GM18858 (cell line): ENCODE data around the gene ZNF727.
"Not testable (repeated sequence)": the region's sequence is repeated elsewhere in the genome, so short reads cannot be mapped to it uniquely, and the experiment has no call there.

Experiments
- ATAC-seq: cut with Tn5 transposase; IDR thresholded peaks from one replicate; pipeline ENCODE4 v1.9.1; 2021; ENCODE audit not compliant: unreplicated experiment

ZNF727 gene

DNA sequence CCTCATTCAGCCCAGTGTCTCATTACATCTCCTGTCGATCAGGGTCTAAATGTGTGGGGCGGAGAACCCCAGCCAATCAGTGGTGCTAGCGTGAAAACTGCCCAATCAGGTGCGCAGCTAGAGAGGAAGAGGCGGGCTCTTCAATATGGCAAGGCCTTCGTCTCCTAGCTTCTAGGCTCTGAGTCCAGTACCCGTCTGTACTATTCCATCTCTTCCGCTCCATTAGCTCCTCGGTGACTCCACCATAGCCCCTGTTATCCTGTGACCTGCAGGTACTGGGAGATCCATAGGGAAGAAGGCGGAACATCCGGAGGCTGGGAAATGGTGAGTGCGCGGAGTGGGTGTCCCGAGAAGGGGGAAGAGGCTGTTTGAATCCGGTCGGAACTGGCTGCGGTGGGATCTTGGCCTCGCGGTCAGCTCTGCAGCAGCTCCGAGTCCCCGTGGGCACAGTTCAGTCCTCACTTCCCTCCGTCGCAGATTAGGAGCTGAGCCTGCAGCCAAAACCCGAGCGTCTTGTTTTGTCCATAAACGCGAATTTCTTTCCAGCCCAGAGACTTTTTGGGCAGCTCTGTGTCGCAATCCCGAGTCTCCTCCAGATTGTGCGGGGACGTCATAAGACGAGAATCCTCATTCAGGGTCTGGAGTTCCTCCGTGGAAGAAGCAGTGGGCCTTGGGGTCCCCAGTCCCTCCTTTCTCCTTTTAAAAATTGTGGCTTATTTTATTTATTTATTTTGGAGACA is at the start of gene ZNF727:
ZNF727 (plus strand) TSS at position 134 of the 740 bp plus-strand sequence; CDS start at position 322, 188 bp downstream.
- no peak for ATAC-seq

DNA sequence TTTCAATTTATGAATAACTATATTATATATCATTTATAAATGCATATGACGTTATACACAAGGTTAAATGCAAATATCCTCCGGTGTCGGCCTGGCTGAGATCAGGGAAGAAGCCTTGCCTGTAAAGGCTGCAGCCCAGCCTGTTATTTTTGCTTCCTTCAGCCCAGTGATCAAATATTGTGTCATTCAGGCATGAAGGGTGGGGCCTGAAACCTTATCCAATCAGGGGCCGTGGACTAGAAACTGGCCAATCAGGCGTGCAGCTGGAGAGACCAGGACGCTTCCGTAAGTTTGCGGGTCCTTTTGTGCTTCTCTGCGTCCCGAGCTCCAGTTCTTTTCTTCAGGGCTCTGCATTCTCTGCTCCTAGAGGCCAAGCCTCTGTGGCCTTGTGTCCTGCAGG is 46.7 kb upstream of the ZNF727 start, which contains the start of gene ZNF722:
ZNF722 (plus strand) TSS at position 301 of the 400 bp plus-strand sequence. CDS start 113 bp downstream, outside the sequence.
- no peak for ATAC-seq

GRCh38 chr7:64015496-64015895 is 29.7 kb upstream of the ZNF727 start:
- not testable (repeated sequence) for ATAC-seq

DNA sequence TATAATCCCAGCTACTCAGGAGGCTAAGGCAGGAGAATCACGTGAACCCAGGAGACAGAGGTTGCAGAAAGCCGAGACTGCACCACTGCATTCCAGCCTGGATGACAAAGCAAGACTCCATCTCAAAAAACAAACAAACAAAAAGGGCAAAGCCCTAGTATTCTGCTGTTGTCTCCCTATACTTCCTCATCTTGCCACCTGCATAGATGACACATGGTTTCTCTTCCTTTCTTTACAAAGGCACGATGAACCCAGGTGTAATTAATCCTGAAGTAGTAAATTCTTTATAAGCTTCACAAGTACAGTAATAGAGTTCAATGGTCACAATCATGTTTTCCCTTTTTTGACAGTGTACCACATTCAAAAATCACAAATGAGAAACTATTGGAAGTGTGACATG is 9.8 kb upstream of the ZNF727 start:
- no peak for ATAC-seq

GRCh38 chr7:64037095-64037494 is 8.1 kb upstream of the ZNF727 start:
- ATAC-seq = no peak

- ATAC-seq = no peak
These were observed 781 bp downstream of the ZNF727 start for GRCh38 chr7:64046041-64046389.

- ATAC-seq = not testable (repeated sequence)
These were observed 32.8 kb downstream of the ZNF727 start for GRCh38 chr7:64077837-64078698.

DNA sequence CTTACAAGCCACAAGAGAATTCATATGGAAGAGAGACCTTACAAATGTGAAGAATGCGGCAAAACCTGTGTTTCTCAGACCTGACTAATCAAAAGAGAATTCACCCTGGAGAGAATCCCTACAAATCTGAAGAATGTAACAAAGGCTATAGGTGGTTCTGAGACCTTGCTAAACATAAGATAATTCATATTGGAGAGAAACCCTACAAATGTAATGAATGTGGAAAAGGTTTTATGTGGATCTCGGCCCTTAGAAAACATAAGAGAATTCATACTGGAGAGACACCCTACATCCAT is 33.4 kb downstream of the ZNF727 start:
- no peak for ATAC-seq

- no peak for ATAC-seq
These were observed 42.3 kb downstream of the ZNF727 start for GRCh38 chr7:64087501-64087900.

- ATAC-seq = not testable (repeated sequence)
These were observed 43.6 kb downstream of the ZNF727 start for GRCh38 chr7:64088863-64089262.
